ENCODE measurements around the gene SKA3.
"Not testable (repeated sequence)": the region's sequence is repeated elsewhere in the genome, so short reads cannot be mapped to it uniquely, and the experiment has no call there.

SKA3 gene

DNA sequence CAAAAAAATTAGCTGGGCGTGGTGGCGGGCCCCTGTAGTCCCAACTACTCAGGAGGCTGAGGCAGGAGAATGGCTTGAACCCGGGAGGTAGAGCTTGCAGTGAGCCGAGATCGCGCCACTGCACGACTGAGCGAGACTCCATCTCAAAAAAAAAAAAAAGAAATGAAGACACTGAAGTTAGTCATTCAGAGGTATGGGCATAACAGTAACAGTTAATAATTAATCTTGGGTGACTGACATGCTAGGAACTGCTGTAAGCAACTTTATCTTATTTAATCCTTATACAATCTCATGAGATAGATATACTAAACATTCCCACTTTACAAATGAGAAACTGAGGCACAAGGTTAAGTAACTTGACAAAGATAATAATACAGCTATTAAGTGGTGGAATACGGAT lies 4.9 kb downstream of the SKA3 start:
- Histone ChIP-seq H3K9me3 (ENCODE audit: insufficient read depth, low read length) (no peaks in the 10 kb centered on the region), H3K27me3 (ENCODE audit: low read depth, low read length) (no peaks in the 10 kb centered on the region), H3K79me2 (ENCODE audit: low read length) (peaks cover 55% of the 10 kb centered on the region), H3K9ac (ENCODE audit: low read length) (no peak overlapping the region), H3K4me1 (ENCODE audit: low read length) (peaks cover 5% of the 10 kb centered on the region; the same call in 1 of the 2 replicates), H3K27ac (ENCODE audit: low read length) (no peak overlapping the region), H3K4me3 (ENCODE audit: low read length) (no peak overlapping the region), H3K36me3 (replicated peaks; ENCODE audit: low read depth, low read length) (peaks cover 29% of the 10 kb centered on the region), H2AFZ (ENCODE audit: low read depth, low read length) (no peak overlapping the region), H4K20me1 (ENCODE audit: insufficient read depth, low read length) (no peaks in the 10 kb centered on the region), H3K4me2 (ENCODE audit: low read length) (no peak overlapping the region)
- TF ChIP-seq CTCF (IDR thresholded peaks at IDR 0.05; ENCODE audit: low read depth, low read length) (no peak), EZH2phosphoT487 (IDR thresholded peaks at IDR 0.05; ENCODE audit: low read depth) (no peak)

DNA sequence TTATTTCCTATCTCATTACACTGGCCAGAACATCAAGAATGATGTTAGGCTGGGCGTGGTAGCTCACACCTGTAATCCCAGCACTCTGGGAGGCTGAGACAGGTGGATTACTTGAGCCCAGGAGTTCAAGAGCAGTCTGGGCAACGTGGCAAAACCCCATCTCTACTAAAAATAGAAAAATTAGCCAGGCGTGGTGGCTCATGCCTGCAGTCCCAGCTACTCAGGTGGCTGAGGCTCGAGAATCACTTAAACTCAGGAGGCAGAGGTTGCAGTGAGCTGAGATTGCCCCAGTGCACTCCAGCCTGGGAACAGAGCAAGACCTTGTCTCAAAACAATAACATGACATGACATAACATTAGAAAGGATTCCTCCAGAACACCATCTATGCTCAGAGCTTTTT lies 10.7 kb downstream of the SKA3 start:
- H4K20me1 ChIP-seq (ENCODE audit: insufficient read depth, low read length); H3K9ac ChIP-seq (ENCODE audit: low read length); H3K9me3 ChIP-seq (ENCODE audit: insufficient read depth, low read length); H3K79me2 ChIP-seq (ENCODE audit: low read length); H3K27me3 ChIP-seq (ENCODE audit: low read depth, low read length); H2AFZ ChIP-seq (ENCODE audit: low read depth, low read length); H3K4me1 ChIP-seq (ENCODE audit: low read length); H3K4me2 ChIP-seq (ENCODE audit: low read length); H3K27ac ChIP-seq (ENCODE audit: low read length); H3K4me3 ChIP-seq (ENCODE audit: low read length): not testable (repeated sequence)
- H3K36me3 ChIP-seq (replicated peaks; ENCODE audit: low read depth, low read length), result peaks cover 29% of the 10 kb centered on the region

DNA sequence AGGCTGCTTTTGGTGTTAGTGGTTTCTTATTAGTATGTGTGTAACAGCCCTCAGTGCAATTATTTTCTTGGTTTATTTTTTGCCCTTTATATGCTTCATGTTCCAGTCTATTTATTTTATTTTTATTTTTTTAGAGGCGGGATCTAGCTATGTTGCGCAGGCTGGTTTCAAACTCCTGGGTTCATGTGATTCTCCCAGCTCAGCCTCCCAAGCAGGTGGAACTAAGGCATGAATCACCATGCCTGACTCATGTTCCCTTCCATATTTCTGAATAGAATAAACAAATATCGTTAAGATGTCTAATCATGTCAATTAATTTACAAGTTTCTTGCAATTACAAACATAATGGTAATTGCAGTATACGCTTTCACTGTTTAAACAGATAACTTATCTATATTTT lies 11.7 kb downstream of the SKA3 start:
- Histone ChIP-seq H3K4me3 (ENCODE audit: low read length) (no peak overlapping the region), H4K20me1 (ENCODE audit: insufficient read depth, low read length) (no peaks in the 10 kb centered on the region), H3K27me3 (ENCODE audit: low read depth, low read length) (no peaks in the 10 kb centered on the region), H3K9ac (ENCODE audit: low read length) (no peak overlapping the region), H2AFZ (ENCODE audit: low read depth, low read length) (no peak overlapping the region), H3K4me2 (ENCODE audit: low read length) (no peak overlapping the region), H3K9me3 (ENCODE audit: insufficient read depth, low read length) (no peaks in the 10 kb centered on the region), H3K36me3 (replicated peaks; ENCODE audit: low read depth, low read length) (peaks cover 31% of the 10 kb centered on the region), H3K27ac (ENCODE audit: low read length) (no peak overlapping the region), H3K79me2 (ENCODE audit: low read length) (peaks cover 5% of the 10 kb centered on the region; the same call in 1 of the 2 replicates), H3K4me1 (ENCODE audit: low read length) (no peaks in the 10 kb centered on the region)
- no peak for TF ChIP-seq CTCF (IDR thresholded peaks at IDR 0.05; ENCODE audit: low read depth, low read length)

GRCh38 chr13:21152251-21152899 lies 24.0 kb downstream of the SKA3 start:
- H3K27me3 ChIP-seq (ENCODE audit: low read depth, low read length), result no peaks in the 10 kb centered on the region
- no peak overlapping the region for H2AFZ ChIP-seq (ENCODE audit: low read depth, low read length)
- TF ChIP-seq CTCF (IDR thresholded peaks at IDR 0.05; ENCODE audit: low read depth, low read length) (no peak), EZH2phosphoT487 (IDR thresholded peaks at IDR 0.05; ENCODE audit: low read depth) (no peak)
- H3K4me1 ChIP-seq (ENCODE audit: low read length), result no peaks in the 10 kb centered on the region
- no peak overlapping the region for H3K4me2 ChIP-seq (ENCODE audit: low read length)
- H3K36me3 ChIP-seq (replicated peaks; ENCODE audit: low read depth, low read length), result peaks cover 39% of the 10 kb centered on the region
- no peak overlapping the region for H3K27ac ChIP-seq (ENCODE audit: low read length)
- H3K9me3 ChIP-seq (ENCODE audit: insufficient read depth, low read length), result no peaks in the 10 kb centered on the region
- H4K20me1 ChIP-seq (ENCODE audit: insufficient read depth, low read length), result peaks cover 4% of the 10 kb centered on the region; the same call in 1 of the 2 replicates
- no peak overlapping the region for H3K9ac ChIP-seq (ENCODE audit: low read length)
- H3K4me3 ChIP-seq (ENCODE audit: low read length), result no peak overlapping the region
- no peaks in the 10 kb centered on the region for H3K79me2 ChIP-seq (ENCODE audit: low read length)
